ENCODE results near the gene OSBPL6. TPM values are rescaled to one million over a fixed set of nuclear protein-coding genes. Genes with fewer than 3 reads are reported as not detected.

OSBPL6 gene
- total and polyA plus RNA-seq, 2 of the 13 experiments (the other 11 are each of a cell fraction or from before 2014, with no cell fraction given) = 0.03 to 0.11 TPM

- TF ChIP-seq, protein P1, sequence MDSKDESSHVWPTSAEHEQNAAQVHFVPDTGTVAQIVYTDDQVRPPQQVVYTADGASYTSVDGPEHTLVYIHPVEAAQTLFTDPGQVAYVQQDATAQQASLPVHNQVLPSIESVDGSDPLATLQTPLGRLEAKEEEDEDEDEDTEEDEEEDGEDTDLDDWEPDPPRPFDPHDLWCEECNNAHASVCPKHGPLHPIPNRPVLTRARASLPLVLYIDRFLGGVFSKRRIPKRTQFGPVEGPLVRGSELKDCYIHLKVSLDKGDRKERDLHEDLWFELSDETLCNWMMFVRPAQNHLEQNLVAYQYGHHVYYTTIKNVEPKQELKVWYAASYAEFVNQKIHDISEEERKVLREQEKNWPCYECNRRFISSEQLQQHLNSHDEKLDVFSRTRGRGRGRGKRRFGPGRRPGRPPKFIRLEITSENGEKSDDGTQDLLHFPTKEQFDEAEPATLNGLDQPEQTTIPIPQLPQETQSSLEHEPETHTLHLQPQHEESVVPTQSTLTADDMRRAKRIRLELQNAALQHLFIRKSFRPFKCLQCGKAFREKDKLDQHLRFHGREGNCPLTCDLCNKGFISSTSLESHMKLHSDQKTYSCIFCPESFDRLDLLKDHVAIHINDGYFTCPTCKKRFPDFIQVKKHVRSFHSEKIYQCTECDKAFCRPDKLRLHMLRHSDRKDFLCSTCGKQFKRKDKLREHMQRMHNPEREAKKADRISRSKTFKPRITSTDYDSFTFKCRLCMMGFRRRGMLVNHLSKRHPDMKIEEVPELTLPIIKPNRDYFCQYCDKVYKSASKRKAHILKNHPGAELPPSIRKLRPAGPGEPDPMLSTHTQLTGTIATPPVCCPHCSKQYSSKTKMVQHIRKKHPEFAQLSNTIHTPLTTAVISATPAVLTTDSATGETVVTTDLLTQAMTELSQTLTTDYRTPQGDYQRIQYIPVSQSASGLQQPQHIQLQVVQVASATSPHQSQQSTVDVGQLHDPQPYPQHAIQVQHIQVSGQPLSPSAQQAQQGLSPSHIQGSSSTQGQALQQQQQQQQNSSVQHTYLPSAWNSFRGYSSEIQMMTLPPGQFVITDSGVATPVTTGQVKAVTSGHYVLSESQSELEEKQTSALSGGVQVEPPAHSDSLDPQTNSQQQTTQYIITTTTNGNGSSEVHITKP (CRISPR knock-in tag; IDR thresholded peaks at IDR 0.05; ENCODE audit: low read depth) = no peak
- no peak for TF ChIP-seq ZNF547 (CRISPR knock-in tag; IDR thresholded peaks at IDR 0.05)
- no peak for TF ChIP-seq ZNF879 (CRISPR knock-in tag; IDR thresholded peaks at IDR 0.05)
- TF ChIP-seq PCBP2 (optimal IDR thresholded peaks at IDR 0.05; ENCODE audit: low read depth, low read length, poor library complexity, severe bottlenecking) = no peak
- TF ChIP-seq, protein P2, sequence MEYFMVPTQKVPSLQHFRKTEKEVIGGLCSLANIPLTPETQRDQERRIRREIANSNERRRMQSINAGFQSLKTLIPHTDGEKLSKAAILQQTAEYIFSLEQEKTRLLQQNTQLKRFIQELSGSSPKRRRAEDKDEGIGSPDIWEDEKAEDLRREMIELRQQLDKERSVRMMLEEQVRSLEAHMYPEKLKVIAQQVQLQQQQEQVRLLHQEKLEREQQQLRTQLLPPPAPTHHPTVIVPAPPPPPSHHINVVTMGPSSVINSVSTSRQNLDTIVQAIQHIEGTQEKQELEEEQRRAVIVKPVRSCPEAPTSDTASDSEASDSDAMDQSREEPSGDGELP (IDR thresholded peaks at IDR 0.05; ENCODE audit: borderline replicate concordance, low read depth) = no peak
- TF ChIP-seq, protein P3, sequence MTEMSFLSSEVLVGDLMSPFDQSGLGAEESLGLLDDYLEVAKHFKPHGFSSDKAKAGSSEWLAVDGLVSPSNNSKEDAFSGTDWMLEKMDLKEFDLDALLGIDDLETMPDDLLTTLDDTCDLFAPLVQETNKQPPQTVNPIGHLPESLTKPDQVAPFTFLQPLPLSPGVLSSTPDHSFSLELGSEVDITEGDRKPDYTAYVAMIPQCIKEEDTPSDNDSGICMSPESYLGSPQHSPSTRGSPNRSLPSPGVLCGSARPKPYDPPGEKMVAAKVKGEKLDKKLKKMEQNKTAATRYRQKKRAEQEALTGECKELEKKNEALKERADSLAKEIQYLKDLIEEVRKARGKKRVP (CRISPR knock-in tag; IDR thresholded peaks at IDR 0.05) = 0 out of 4 replicates have a peak, but pooled peaks of 1 of the 2 experiments have one; percentile 20
- TF ChIP-seq ETV5 (CRISPR knock-in tag; IDR thresholded peaks at IDR 0.05; ENCODE audit: borderline replicate concordance) = no peak
- no peak for TF ChIP-seq ZNF331 (CRISPR knock-in tag; IDR thresholded peaks at IDR 0.05)
- TF ChIP-seq REL (CRISPR knock-in tag; conservative IDR thresholded peaks at IDR 0.05) = no peak
- TF ChIP-seq, protein P4, sequence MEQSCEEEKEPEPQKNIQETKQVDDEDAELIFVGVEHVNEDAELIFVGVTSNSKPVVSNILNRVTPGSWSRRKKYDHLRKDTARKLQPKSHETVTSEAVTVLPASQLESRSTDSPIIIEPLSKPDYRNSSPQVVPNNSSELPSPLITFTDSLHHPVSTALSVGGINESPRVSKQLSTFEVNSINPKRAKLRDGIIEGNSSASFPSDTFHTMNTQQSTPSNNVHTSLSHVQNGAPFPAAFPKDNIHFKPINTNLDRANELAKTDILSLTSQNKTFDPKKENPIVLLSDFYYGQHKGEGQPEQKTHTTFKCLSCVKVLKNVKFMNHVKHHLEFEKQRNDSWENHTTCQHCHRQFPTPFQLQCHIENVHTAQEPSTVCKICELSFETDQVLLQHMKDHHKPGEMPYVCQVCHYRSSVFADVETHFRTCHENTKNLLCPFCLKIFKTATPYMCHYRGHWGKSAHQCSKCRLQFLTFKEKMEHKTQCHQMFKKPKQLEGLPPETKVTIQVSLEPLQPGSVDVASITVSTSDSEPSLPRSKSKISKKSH (CRISPR knock-in tag; IDR thresholded peaks at IDR 0.05; ENCODE audit: borderline replicate concordance) = no peak
- TF ChIP-seq RARA (CRISPR knock-in tag; IDR thresholded peaks at IDR 0.05) = peak; percentile 44; the same call in 1 of the 2 replicates
- peak; percentile 52; the same call in 1 of the 2 replicates for TF ChIP-seq CEBPB (IDR thresholded peaks at IDR 0.05; ENCODE audit: borderline replicate concordance, low read depth, low read length)
- TF ChIP-seq KLF13 (CRISPR knock-in tag; IDR thresholded peaks at IDR 0.05) = no peak
- no peak for TF ChIP-seq SOX6 (IDR thresholded peaks at IDR 0.05)
- peak; percentile 51; the same call in 1 of the 2 replicates for TF ChIP-seq SOX6 (CRISPR knock-in tag; IDR thresholded peaks at IDR 0.05)
- TF ChIP-seq SAP130 (CRISPR knock-in tag; IDR thresholded peaks at IDR 0.05; ENCODE audit: low read depth) = 0 out of 2 replicates have a peak, but pooled peaks have one; percentile 24
- no peak for TF ChIP-seq TOE1 (CRISPR knock-in tag; IDR thresholded peaks at IDR 0.05)
- TF ChIP-seq FOXA3 (CRISPR knock-in tag; IDR thresholded peaks at IDR 0.05) = peak; percentile 72
- TF ChIP-seq ZNF562 (CRISPR knock-in tag; IDR thresholded peaks at IDR 0.05; ENCODE audit: borderline replicate concordance) = no peak
- TF ChIP-seq ZNF160 (CRISPR knock-in tag; IDR thresholded peaks at IDR 0.05) = no peak
- no peak for TF ChIP-seq ZNF619 (CRISPR knock-in tag; IDR thresholded peaks at IDR 0.05)
Measured at GRCh38 chr2:178152033-178152432, 42.3 kb upstream of the OSBPL6 start (continued).
